Peyer's patch (tissue), 4 donors: ENCODE results near the gene RGS5.

ENCODE experiments used
- CTCF ChIP-seq, 6 experiments: fragments of 450-650 bp in 4 of 6; fragments of 200-600 bp in 2 of 6; sonication (generic) in 1 of 6; IDR thresholded peaks; one replicate each; pipeline ENCODE4 v1.5.1; 2017 to 2019; ENCODE audit warnings: antibody characterized with exemption in 6 of 6, mild to moderate bottlenecking in 3 of 6, moderate library complexity in 1 of 6
- POLR2A ChIP-seq, 2 donors: fragments of 450-650 bp; IDR thresholded peaks; one replicate each; pipeline ENCODE4 v1.5.1; 2017; ENCODE audit warnings: antibody characterized with exemption in 2 of 2, mild to moderate bottlenecking in 2 of 2, moderate library complexity in 2 of 2

DNA sequence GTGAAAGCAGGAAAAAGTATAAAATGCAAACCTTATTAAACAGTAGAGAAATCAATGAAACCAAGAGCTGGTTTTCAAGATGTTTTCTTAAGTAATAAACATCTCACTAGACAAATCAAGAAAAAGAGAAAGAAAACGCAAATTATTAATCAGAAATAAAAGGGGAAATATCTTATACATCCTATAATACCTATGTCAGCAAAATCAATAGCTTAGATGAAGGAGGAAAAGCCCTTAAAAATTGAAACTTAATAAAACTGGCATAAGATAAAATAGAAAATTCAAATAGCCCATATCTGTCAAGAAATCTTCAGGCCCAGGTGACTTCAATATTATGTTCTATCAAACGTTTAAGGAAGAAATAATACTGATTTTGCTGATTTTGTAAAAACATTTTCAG lies 74.4 kb downstream of the RGS5 start:
- TF ChIP-seq CTCF (IDR thresholded peaks at IDR 0.05): no peak
- TF ChIP-seq POLR2A (IDR thresholded peaks at IDR 0.05): no peak
